ENCODE results near the gene FUT9.

Gene FUT9

GRCh38 chr6:96001891-96002575 is 13.7 kb upstream of the FUT9 start:
- TF ChIP-seq CTCF (IDR thresholded peaks at IDR 0.05) (no peak), ZFX (IDR thresholded peaks at IDR 0.05; ENCODE audit: borderline replicate concordance) (no peak)
- no peak overlapping the region for H3K27ac ChIP-seq

GRCh38 chr6:96002576-96002910 is 13.2 kb upstream of the FUT9 start:
- TF ChIP-seq ZFX (IDR thresholded peaks at IDR 0.05; ENCODE audit: borderline replicate concordance) (no peak), CTCF (IDR thresholded peaks at IDR 0.05) (no peak)
- no peak overlapping the region for H3K27ac ChIP-seq

GRCh38 chr6:96002912-96003311 is 12.9 kb upstream of the FUT9 start:
- H3K27ac ChIP-seq, result no peak overlapping the region
- TF ChIP-seq CTCF (IDR thresholded peaks at IDR 0.05) (no peak), ZFX (IDR thresholded peaks at IDR 0.05; ENCODE audit: borderline replicate concordance) (no peak)

- no peak overlapping the region for H3K27ac ChIP-seq
- TF ChIP-seq ZFX (IDR thresholded peaks at IDR 0.05; ENCODE audit: borderline replicate concordance) (no peak), CTCF (IDR thresholded peaks at IDR 0.05) (no peak)
Measured at GRCh38 chr6:96007663-96008062, 8.1 kb upstream of the FUT9 start.

- H3K27ac ChIP-seq, result no peak overlapping the region
- TF ChIP-seq ZFX (IDR thresholded peaks at IDR 0.05; ENCODE audit: borderline replicate concordance) (no peak), CTCF (IDR thresholded peaks at IDR 0.05) (no peak)
Measured at GRCh38 chr6:96013531-96013930, 2.2 kb upstream of the FUT9 start.

- TF ChIP-seq CTCF (IDR thresholded peaks at IDR 0.05), result no peak
- no peak for TF ChIP-seq ZFX (IDR thresholded peaks at IDR 0.05; ENCODE audit: borderline replicate concordance)
- H3K27ac ChIP-seq, result no peak overlapping the region
Measured at GRCh38 chr6:96014846-96015517, 792 bp upstream of the FUT9 start.

GRCh38 chr6:96016334-96017069 is 728 bp downstream of the FUT9 start:
- H3K27ac ChIP-seq, result no peak overlapping the region
- TF ChIP-seq ZFX (IDR thresholded peaks at IDR 0.05; ENCODE audit: borderline replicate concordance) (no peak), CTCF (IDR thresholded peaks at IDR 0.05) (no peak)
